CD14-positive monocyte (primary cell): ENCODE results near the gene CDCA8. TPM values are rescaled to one million over a fixed set of nuclear protein-coding genes. Genes with fewer than 3 reads are reported as not detected.

Experiments
- DNase-seq, 3 donors: peaks; one replicate each; pipeline ENCODE4 v3.0.0-alpha.2; 2011 to 2022
- H2AFZ ChIP-seq: 2 replicates; pipeline ENCODE4 v1.6.0; 2012; ENCODE audit warnings: mild to moderate bottlenecking, low read depth, low read length, inconsistent platforms; ENCODE audit not compliant: insufficient read depth, poor library complexity, severe bottlenecking
- H3K27ac ChIP-seq, 2 donors: 1 replicate in 1 of 2; 2 replicates in 1 of 2; pipeline ENCODE4 v1.5.1; 2012 to 2013; ENCODE audit warnings: low read length in 2 of 2, control low read depth in 1 of 2, inconsistent platforms in 1 of 2, low read depth in 1 of 2, mild to moderate bottlenecking in 1 of 2
- H3K27me3 ChIP-seq, 2 donors: one replicate each; pipeline versions ENCODE4 v1.6.0 to v1.6.1; 2011 to 2013; ENCODE audit warnings: low read length in 2 of 2; ENCODE audit not compliant: control insufficient read depth in 2 of 2, insufficient read depth in 2 of 2
- H3K36me3 ChIP-seq, 2 donors: replicated peaks in 1 of 2; 1 replicate in 1 of 2; 2 replicates in 1 of 2; pipeline versions ENCODE4 v1.5.1 to v1.6.1; 2012 to 2013; ENCODE audit warnings: low read length in 2 of 2, control low read depth in 1 of 2, inconsistent platforms in 1 of 2, mild to moderate bottlenecking in 1 of 2; ENCODE audit not compliant: insufficient read depth in 2 of 2, control insufficient read depth in 1 of 2
- H3K4me1 ChIP-seq, 2 donors: 1 replicate in 1 of 2; 2 replicates in 1 of 2; pipeline versions ENCODE4 v1.5.1 to v1.6.1; 2012 to 2013; ENCODE audit warnings: low read length in 2 of 2, control low read depth in 1 of 2, inconsistent platforms in 1 of 2, mild to moderate bottlenecking in 1 of 2, moderate library complexity in 1 of 2; ENCODE audit not compliant: insufficient read depth in 2 of 2, control insufficient read depth in 1 of 2
- H3K4me2 ChIP-seq: replicated peaks from 2 replicates; pipeline ENCODE3; 2012; ENCODE audit warnings: low read length, moderate library complexity, mild to moderate bottlenecking; ENCODE audit not compliant: poor library complexity, severe bottlenecking; ENCODE audit errors: extremely low read depth
- H3K4me3 ChIP-seq, 3 experiments: fragments of 200-600 bp in 1 of 3; sonication (generic) in 1 of 3; replicated peaks in 1 of 3; 1 replicate in 2 of 3; 2 replicates in 1 of 3; pipeline ENCODE4 v1.5.1; 2011 to 2013; ENCODE audit warnings: low read length in 3 of 3, mild to moderate bottlenecking in 3 of 3, control low read depth in 2 of 3, low read depth in 2 of 3, inconsistent platforms in 1 of 3, moderate library complexity in 1 of 3
- H3K79me2 ChIP-seq: 2 replicates; pipeline ENCODE4 v1.6.0; 2012; ENCODE audit warnings: mild to moderate bottlenecking, control low read depth, inconsistent platforms, low read length, moderate library complexity; ENCODE audit not compliant: insufficient read depth
- H3K9ac ChIP-seq: 2 replicates; pipeline ENCODE4 v1.6.0; 2017; ENCODE audit warnings: low read length, mild to moderate bottlenecking; ENCODE audit not compliant: insufficient read depth, poor library complexity, severe bottlenecking
- H3K9me3 ChIP-seq, 2 donors: replicated peaks in 1 of 2; 1 replicate in 1 of 2; 2 replicates in 1 of 2; pipeline versions ENCODE4 v1.5.1 to v1.6.1; 2012 to 2013; ENCODE audit warnings: low read length in 2 of 2, control low read depth in 1 of 2; ENCODE audit not compliant: control insufficient read depth in 1 of 2, insufficient read depth in 1 of 2
- H4K20me1 ChIP-seq: 2 replicates; pipeline ENCODE4 v1.6.0; 2012; ENCODE audit warnings: mild to moderate bottlenecking, low read length, control low read depth, moderate library complexity; ENCODE audit not compliant: insufficient read depth
- H3K27ac Mint-ChIP-seq, 7 donors: one replicate each; pipeline ENCODE4 v1.8.0; 2020; ENCODE audit warnings: mild to moderate bottlenecking in 7 of 7, mixed read lengths in 7 of 7, moderate library complexity in 6 of 7, inconsistent platforms in 2 of 7
- H3K27me3 Mint-ChIP-seq, 3 donors: one replicate each; pipeline ENCODE4 v1.8.0; 2021 to 2022; ENCODE audit warnings: low read depth in 3 of 3, mild to moderate bottlenecking in 3 of 3, mixed read lengths in 3 of 3, moderate library complexity in 3 of 3, inconsistent platforms in 1 of 3
- H3K36me3 Mint-ChIP-seq, 2 donors: one replicate each; pipeline ENCODE4 v1.8.0; 2020; ENCODE audit warnings: mixed read lengths in 2 of 2, inconsistent platforms in 1 of 2, mild to moderate bottlenecking in 1 of 2
- H3K4me1 Mint-ChIP-seq: one replicate; pipeline ENCODE4 v1.8.0; 2020; ENCODE audit warnings: mild to moderate bottlenecking, mixed read lengths
- H3K4me3 Mint-ChIP-seq, 2 donors: one replicate each; pipeline ENCODE4 v1.8.0; 2020; ENCODE audit warnings: mild to moderate bottlenecking in 2 of 2, mixed read lengths in 2 of 2, moderate library complexity in 1 of 2
- H3K9me3 Mint-ChIP-seq, 7 donors: one replicate each; pipeline ENCODE4 v1.8.0; 2020 to 2022; ENCODE audit warnings: mixed read lengths in 7 of 7, mild to moderate bottlenecking in 6 of 7, moderate library complexity in 6 of 7, inconsistent platforms in 2 of 7
- WGBS: methylation state at CpG from one replicate; pipeline ENCODE4 v1.1.5; 2013; ENCODE audit warnings: missing lambda C conversion rate; ENCODE audit not compliant: insufficient coverage; 5-methylcytosine and 5-hydroxymethylcytosine counted together
- intact Hi-C, 2 donors: fragments of 100-400 bp; cut with micrococcal nuclease; formaldehyde crosslinking; loops; one replicate each; pipeline versions ENCODE4 v1.15.0 to v1.15.1; 2023
- polyA plus RNA-seq, 3 donors: library from polyadenylated mRNA; depleted of rRNA in 1 of 3; unstranded in 2 of 3; stranded (reverse) in 1 of 3; fragments of 300-500 nt in 2 of 3; fragments of >200 nt in 1 of 3; fragmentation: Illumina TruSeq in 2 of 3; gene quantifications; 1 replicate in 2 of 3; 2 replicates in 1 of 3; pipeline ENCODE4 v1.2.3, GENCODE V29; 2012 to 2021
- TF ChIP-seq, protein P1 (sequence below): fragments of 200-600 bp; IDR thresholded peaks from one replicate; pipeline ENCODE4 v1.8.0; 2022; ENCODE audit warnings: antibody characterized with exemption, mild to moderate bottlenecking

The CDCA8 gene
- polyA plus RNA-seq, 3 donors, result 0.09 to 0.67 (median 0.60) TPM

DNA sequence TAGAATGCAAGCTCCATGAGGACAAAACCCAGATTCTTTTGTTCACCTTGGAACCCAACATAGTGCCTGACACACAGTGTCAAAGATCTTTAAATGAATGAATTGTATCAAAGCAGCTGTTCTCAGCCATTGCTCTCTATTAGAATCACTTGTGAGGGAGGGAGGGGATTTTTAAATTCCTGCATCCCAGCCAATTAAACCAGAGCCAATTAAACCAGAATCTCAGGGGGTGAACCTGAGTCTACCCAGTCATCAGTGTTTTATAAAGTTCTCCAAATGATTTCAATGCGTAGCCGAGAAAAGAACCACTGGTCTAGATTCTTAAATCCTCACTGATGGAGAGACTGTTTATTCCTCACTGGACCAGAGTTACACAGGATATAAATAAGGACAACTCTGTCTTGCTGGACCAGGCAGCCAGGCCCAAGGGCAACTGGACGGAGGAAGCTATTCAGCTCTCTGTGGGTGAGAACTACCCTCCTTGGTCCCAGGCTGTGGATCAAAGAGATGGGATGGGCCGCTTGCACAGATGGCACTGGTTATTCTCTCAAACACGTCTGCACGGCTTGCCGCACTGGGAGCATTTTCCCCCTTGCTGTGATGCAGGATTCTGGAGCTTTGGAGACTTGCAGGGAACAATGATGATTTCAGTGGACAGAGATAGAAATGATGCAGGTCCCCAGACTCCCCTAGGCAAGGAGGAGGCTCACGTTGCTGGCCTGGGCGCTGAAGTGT is 20.0 kb upstream of the CDCA8 start:
- Mint-ChIP-seq H3K27ac (no peak overlapping the region), H3K36me3 (no peaks in the 10 kb centered on the region), H3K4me3 (no peak overlapping the region), H3K27me3 (peaks cover 3 to 7% (median 4%) of the 10 kb centered on the region in 3 donors), H3K4me1 (peaks cover 22% of the 10 kb centered on the region), H3K9me3 (no peaks in the 10 kb centered on the region)
- intact Hi-C loops, result no loop called here
- Histone ChIP-seq H4K20me1 (no peaks in the 10 kb centered on the region), H3K4me1 (peaks cover 12 to 18% of the 10 kb centered on the region in 2 donors), H2AFZ (no peak overlapping the region), H3K4me2 (no peak overlapping the region), H3K36me3 (no peaks in the 10 kb centered on the region), H3K27me3 (no peaks in the 10 kb centered on the region), H3K9ac (no peak overlapping the region), H3K4me3 (no peak overlapping the region), H3K27ac (no peak overlapping the region), H3K79me2 (no peaks in the 10 kb centered on the region), H3K9me3 (no peaks in the 10 kb centered on the region)
- TF ChIP-seq, protein P1, sequence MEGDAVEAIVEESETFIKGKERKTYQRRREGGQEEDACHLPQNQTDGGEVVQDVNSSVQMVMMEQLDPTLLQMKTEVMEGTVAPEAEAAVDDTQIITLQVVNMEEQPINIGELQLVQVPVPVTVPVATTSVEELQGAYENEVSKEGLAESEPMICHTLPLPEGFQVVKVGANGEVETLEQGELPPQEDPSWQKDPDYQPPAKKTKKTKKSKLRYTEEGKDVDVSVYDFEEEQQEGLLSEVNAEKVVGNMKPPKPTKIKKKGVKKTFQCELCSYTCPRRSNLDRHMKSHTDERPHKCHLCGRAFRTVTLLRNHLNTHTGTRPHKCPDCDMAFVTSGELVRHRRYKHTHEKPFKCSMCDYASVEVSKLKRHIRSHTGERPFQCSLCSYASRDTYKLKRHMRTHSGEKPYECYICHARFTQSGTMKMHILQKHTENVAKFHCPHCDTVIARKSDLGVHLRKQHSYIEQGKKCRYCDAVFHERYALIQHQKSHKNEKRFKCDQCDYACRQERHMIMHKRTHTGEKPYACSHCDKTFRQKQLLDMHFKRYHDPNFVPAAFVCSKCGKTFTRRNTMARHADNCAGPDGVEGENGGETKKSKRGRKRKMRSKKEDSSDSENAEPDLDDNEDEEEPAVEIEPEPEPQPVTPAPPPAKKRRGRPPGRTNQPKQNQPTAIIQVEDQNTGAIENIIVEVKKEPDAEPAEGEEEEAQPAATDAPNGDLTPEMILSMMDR, result no peak
- WGBS, result 92% methylated on average over 4 of the region's 9 CpGs
- DNase-seq, result no peak

DNA sequence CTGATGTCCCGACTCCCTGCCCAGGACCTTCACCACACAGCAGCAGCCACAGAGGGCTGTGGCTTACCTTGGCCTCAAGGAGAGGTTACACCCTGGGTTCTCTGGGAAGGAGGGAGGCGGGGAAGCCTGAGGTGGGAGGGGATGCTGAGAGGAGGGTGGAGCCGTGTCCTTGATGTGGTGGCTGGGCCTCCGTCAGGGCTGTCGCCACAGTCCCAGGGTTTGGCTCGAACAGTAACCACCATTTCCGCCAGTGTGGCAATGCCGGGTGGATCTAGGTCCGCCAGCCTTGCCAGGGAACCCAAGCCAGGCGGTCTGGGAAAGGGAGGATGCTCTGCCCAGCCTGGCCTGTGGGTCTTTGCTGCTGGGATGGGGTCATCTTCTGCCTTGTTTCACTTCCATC is 18.4 kb upstream of the CDCA8 start:
- intact Hi-C loops, result no loop called here
- H3K27me3 Mint-ChIP-seq, result peaks cover 1 to 4% (median 3%) of the 10 kb centered on the region in 3 donors
- Histone ChIP-seq H3K9me3 (no peaks in the 10 kb centered on the region), H2AFZ (no peak overlapping the region), H3K79me2 (no peaks in the 10 kb centered on the region), H3K27ac (no peak overlapping the region), H3K9ac (no peak overlapping the region), H3K4me2 (no peak overlapping the region), H3K27me3 (no peaks in the 10 kb centered on the region), H3K4me3 (no peak overlapping the region), H3K36me3 (no peaks in the 10 kb centered on the region), H4K20me1 (no peaks in the 10 kb centered on the region), H3K4me1 (peaks cover 12 to 18% of the 10 kb centered on the region in 2 donors)
- H3K27ac Mint-ChIP-seq, result no peak overlapping the region
- H3K9me3 Mint-ChIP-seq, result peaks cover 0 to 2% (median 0%) of the 10 kb centered on the region in 7 donors
- WGBS, result 57% methylated on average over 8 of the region's 10 CpGs
- TF ChIP-seq, protein P1, result no peak
- H3K36me3 Mint-ChIP-seq, result no peaks in the 10 kb centered on the region
- no peak overlapping the region for H3K4me3 Mint-ChIP-seq
- peaks cover 33% of the 10 kb centered on the region for H3K4me1 Mint-ChIP-seq
- DNase-seq, result no peak
